GM12872 (cell line): ENCODE measurements around the gene RHBG.

Experiments
- CTCF ChIP-seq: IDR thresholded peaks from 3 replicates; pipeline ENCODE4 v1.5.1; 2011; ENCODE audit warnings: low read depth, mild to moderate bottlenecking, low read length, moderate library complexity; ENCODE audit not compliant: insufficient read depth

RHBG gene

GRCh38 chr1:156338180-156338976, 30.6 kb upstream of the RHBG start, which contains the start of the genes CCT3 and TSACC:
CCT3 (minus strand) TSS chr1:156338292; CDS start chr1:156338184, 108 bp downstream.
TSACC (plus strand) TSS chr1:156338526; CDS start chr1:156339758, 1,232 bp downstream.
- TF ChIP-seq CTCF = no peak

DNA sequence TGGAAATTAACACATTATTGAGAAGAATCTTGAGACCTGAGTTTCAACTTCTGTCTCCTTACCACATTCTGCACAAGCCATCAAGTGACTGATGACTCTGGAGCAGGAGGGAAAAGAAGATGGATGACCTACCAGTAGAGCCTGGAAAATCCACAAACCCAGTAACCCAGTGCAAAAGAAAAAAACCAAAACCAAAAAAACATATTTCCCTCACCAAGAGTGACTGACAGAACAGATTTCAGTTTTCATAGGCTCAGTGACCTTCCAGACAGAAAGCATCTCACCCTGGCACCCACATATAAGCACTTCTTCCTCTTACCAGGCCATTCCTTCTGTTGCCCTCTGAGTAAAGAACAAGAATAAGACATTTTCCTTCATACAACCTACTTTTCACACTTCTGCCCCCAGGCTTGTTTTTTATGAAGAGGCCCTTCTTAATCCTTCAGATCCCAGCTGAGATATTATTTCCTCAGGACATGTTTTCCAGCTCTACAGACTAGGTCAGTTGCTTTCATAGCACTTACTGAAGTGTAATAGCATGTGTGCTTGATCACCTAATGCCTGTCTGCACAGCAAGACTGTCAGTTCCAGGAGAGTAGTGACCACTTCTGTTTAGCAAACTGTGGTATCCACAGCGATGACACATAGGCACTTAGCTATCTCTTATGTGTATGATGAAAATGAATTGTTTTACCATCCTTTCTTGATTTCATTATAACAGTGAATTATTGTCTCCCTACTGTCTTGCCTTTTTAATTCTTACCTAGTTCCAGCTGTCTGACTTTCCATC, 26.6 kb upstream of the RHBG start:
- TF ChIP-seq CTCF = no peak

GRCh38 chr1:156344409-156344808, 24.6 kb upstream of the RHBG start:
- TF ChIP-seq CTCF = no peak

- no peak for TF ChIP-seq CTCF
These were observed 22.4 kb upstream of the RHBG start for GRCh38 chr1:156346636-156347035.

GRCh38 chr1:156347331-156347730, 21.7 kb upstream of the RHBG start:
- TF ChIP-seq CTCF = no peak

- no peak for TF ChIP-seq CTCF
These were observed 12.6 kb upstream of the RHBG start for GRCh38 chr1:156356262-156356874.
